Myocyte (in vitro differentiated cells): ENCODE measurements around the gene STX3. TPM values are rescaled to one million over a fixed set of nuclear protein-coding genes. Genes with fewer than 3 reads are reported as not detected.
A peak's percentile ranks its signal among the peaks of the same experiment; 100 is the strongest.

ENCODE experiments used
- DNase-seq: peaks from one replicate; pipeline ENCODE4 v3.0.0-alpha.2; 2012; ENCODE audit warnings: low read depth
- polyA plus RNA-seq: library from polyadenylated mRNA; unstranded; fragments of >200 nt; gene quantifications from one replicate; pipeline ENCODE4 v1.2.1, GENCODE V29; 2012; ENCODE audit warnings: missing spikeins
- total RNA-seq: library from RNA; depleted of rRNA; stranded (reverse); fragments of >200 nt; gene quantifications from 2 replicates; pipeline ENCODE4 v1.2.3, GENCODE V29; 2014

Gene STX3
- total RNA-seq: 18.3 and 19.0 TPM in 2 replicates
- polyA plus RNA-seq: 13.5 TPM

- DNase-seq: peak; percentile 82
Measured at GRCh38 chr11:59754859-59755700, at the start of gene STX3. TSS of gene STX3 (plus strand) at chr11:59755376. CDS start at chr11:59755606, 230 bp downstream.

- DNase-seq: peak; percentile 29
Measured at GRCh38 chr11:59706518-59707285, 48.5 kb upstream of the STX3 start.

- no peak for DNase-seq
Measured at GRCh38 chr11:59707371-59707770, 47.8 kb upstream of the STX3 start.

GRCh38 chr11:59708537-59708936 lies 46.6 kb upstream of the STX3 start:
- DNase-seq: no peak

- DNase-seq: no peak
Measured at GRCh38 chr11:59710136-59710847, 44.9 kb upstream of the STX3 start.

- DNase-seq: no peak
Measured at GRCh38 chr11:59713745-59714144, 41.4 kb upstream of the STX3 start, which contains the start of gene OR10V1. TSS of gene OR10V1 (minus strand) at chr11:59713845. CDS start at chr11:59713845, 0 bp downstream.

- DNase-seq: no peak
Measured at GRCh38 chr11:59716051-59716450, 39.1 kb upstream of the STX3 start.

- DNase-seq: no peak
Measured at GRCh38 chr11:59719556-59719955, 35.6 kb upstream of the STX3 start.

GRCh38 chr11:59724066-59724465 lies 31.1 kb upstream of the STX3 start:
- DNase-seq: no peak

- no peak for DNase-seq
Measured at GRCh38 chr11:59727426-59727825, 27.8 kb upstream of the STX3 start.

GRCh38 chr11:59728154-59728553 lies 27.0 kb upstream of the STX3 start:
- DNase-seq: no peak

GRCh38 chr11:59728913-59729312 lies 26.3 kb upstream of the STX3 start:
- DNase-seq: peak; percentile 3

- DNase-seq: no peak
Measured at GRCh38 chr11:59729834-59730233, 25.3 kb upstream of the STX3 start.

GRCh38 chr11:59730896-59731565 lies 24.1 kb upstream of the STX3 start:
- DNase-seq: no peak

- no peak for DNase-seq
Measured at GRCh38 chr11:59746111-59746510, 9.1 kb upstream of the STX3 start.

GRCh38 chr11:59753650-59754493 lies 1.3 kb upstream of the STX3 start:
- DNase-seq: peak; percentile 81

- no peak for DNase-seq
Measured at GRCh38 chr11:59754494-59754858, 700 bp upstream of the STX3 start.

GRCh38 chr11:59755701-59756557 lies 753 bp downstream of the STX3 start:
- peak; percentile 82 for DNase-seq

GRCh38 chr11:59756558-59756840 lies 1.3 kb downstream of the STX3 start:
- DNase-seq: no peak
